NB4 (cell line): ENCODE results near the gene PLXNA2.

ENCODE experiments used
- DNase-seq: peaks from one replicate; pipeline ENCODE4 v3.0.0; 2010; ENCODE audit warnings: low read depth
- H3K4me3 ChIP-seq: one replicate; pipeline ENCODE4 v1.5.1; 2011; ENCODE audit warnings: mild to moderate bottlenecking, low read depth, low read length, moderate library complexity
- MAX ChIP-seq: IDR thresholded peaks from 2 replicates; pipeline ENCODE4 v1.6.1; 2011; ENCODE audit warnings: low read depth, low read length
- MYC ChIP-seq: IDR thresholded peaks from 2 replicates; pipeline ENCODE4 v1.6.1; 2011; ENCODE audit warnings: low read depth, low read length
- POLR2A ChIP-seq: IDR thresholded peaks from 2 replicates; pipeline ENCODE4 v1.6.1; 2011; ENCODE audit warnings: mild to moderate bottlenecking; ENCODE audit not compliant: insufficient read length; ENCODE audit errors: extremely low read depth
- TF ChIP-seq, protein P1 (sequence below): IDR thresholded peaks from one replicate; pipeline ENCODE4 v1.5.1; 2012; ENCODE audit warnings: low read depth, low read length

Gene PLXNA2

DNA sequence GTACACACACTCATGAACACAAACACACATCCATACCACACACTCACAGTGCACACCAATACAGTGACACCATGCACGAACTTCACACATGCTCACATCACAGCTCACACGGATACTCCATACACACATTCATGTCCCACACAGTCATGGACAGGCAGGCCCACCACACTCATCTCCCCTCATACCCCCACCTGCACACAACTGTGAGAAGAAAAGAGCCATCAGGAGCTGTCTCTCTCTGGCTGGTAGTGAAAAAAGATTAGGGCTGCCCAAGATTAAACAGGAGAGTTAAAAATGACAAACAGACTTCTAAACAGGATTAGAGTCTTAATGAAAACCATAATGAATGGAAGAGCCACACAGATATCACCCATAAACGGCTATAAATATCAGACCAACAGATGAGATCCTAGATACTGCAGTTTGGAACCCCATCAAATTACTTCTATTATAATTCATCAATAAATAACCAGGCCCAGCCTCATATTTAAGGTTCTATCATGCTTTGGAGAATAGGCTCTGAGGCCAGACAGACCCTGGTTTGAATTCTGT lies 122.3 kb downstream of the PLXNA2 start:
- H3K4me3 ChIP-seq: no peak overlapping the region
- DNase-seq: no peak
- no peak for TF ChIP-seq MAX
- TF ChIP-seq, protein P1, sequence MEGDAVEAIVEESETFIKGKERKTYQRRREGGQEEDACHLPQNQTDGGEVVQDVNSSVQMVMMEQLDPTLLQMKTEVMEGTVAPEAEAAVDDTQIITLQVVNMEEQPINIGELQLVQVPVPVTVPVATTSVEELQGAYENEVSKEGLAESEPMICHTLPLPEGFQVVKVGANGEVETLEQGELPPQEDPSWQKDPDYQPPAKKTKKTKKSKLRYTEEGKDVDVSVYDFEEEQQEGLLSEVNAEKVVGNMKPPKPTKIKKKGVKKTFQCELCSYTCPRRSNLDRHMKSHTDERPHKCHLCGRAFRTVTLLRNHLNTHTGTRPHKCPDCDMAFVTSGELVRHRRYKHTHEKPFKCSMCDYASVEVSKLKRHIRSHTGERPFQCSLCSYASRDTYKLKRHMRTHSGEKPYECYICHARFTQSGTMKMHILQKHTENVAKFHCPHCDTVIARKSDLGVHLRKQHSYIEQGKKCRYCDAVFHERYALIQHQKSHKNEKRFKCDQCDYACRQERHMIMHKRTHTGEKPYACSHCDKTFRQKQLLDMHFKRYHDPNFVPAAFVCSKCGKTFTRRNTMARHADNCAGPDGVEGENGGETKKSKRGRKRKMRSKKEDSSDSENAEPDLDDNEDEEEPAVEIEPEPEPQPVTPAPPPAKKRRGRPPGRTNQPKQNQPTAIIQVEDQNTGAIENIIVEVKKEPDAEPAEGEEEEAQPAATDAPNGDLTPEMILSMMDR: no peak

- no peak for TF ChIP-seq MYC
- TF ChIP-seq POLR2A: no peak
- TF ChIP-seq MAX: no peak
- H3K4me3 ChIP-seq: no peak overlapping the region
- no peak for DNase-seq
Measured at GRCh38 chr1:208120431-208120790, 123.8 kb downstream of the PLXNA2 start.

DNA sequence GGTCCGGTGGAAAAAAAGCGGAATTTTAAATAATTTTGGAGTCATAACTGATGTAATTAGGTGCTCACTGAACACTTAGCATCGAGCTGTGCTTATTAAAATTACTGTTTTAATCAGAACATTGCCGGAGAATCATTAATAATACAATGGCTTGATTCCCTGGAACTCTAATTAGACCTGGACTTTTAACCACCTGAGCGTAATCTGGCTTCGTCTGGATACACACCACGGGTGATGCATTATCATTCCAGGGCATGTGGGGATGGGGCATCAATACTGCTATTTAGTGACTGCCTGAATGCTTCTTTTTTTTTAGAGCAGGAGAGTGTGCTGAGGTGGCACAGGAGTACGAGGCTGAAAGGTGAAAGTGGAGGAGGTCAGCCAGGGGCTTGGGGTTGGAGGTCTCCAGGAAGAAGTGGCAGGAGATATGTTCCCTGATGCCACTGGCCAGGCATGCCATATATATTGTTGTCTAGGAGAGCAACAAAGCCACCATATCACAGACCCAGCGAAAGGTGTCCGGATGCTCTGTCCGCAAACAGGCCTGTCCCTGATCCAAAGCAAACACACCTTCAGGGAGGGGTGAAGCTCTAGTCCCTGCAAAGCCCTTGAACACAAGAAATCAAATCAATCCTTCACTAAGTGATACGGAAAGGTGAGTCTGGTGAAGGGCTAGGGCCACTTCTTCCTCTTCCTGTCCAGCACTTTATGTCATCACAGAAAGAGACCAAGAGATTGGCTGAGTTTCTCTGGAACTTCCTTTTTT lies 125.2 kb downstream of the PLXNA2 start:
- TF ChIP-seq MYC (no peak), POLR2A (no peak), MAX (no peak)
- TF ChIP-seq, protein P1: no peak
- no peak overlapping the region for H3K4me3 ChIP-seq
- DNase-seq: peak; percentile 15

- TF ChIP-seq POLR2A (no peak), MYC (no peak), MAX (no peak)
- TF ChIP-seq, protein P1: no peak
- no peak overlapping the region for H3K4me3 ChIP-seq
- no peak for DNase-seq
Measured at GRCh38 chr1:208118306-208118705, 125.9 kb downstream of the PLXNA2 start.

DNA sequence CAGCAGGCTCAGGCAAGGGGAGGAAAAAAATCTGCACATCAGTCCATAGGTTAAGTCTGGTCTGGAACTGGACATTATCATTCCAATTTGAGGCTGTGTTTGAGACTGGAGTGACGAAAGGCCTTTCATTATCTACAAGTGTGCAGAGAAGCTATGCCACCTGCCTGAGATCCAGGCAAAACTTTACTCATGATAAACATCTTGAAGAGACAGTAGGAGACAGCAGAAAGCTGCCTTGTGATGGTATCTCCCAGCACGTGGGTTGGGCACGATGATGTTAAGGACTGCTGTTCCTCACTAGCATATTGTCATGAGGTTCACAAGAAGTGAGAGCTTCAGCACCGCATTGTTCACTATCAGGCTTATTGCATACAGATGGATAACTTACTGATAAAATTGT lies 126.4 kb downstream of the PLXNA2 start:
- DNase-seq: no peak
- no peak overlapping the region for H3K4me3 ChIP-seq
- TF ChIP-seq, protein P1: no peak
- TF ChIP-seq MYC: no peak
- no peak for TF ChIP-seq POLR2A
- no peak for TF ChIP-seq MAX

DNA sequence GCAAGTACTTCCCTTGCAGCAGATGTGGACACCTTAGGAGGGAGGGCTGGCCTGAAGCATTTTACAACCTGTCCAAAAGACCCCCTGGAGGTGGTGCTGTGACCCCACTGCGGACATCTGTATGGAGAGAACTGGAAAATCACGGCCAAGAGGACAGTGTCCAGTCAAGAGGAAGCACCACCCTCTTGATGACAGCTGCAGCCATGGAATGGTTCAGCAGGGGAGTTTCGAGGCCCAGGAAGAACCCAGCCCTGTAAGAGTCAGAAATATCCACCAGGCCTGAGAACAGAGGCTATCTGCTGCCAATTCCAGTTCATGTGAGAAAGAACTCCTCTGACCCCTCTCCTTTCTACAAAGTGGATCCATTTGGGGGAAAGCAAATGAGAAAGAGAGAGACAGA lies 126.8 kb downstream of the PLXNA2 start:
- no peak overlapping the region for H3K4me3 ChIP-seq
- TF ChIP-seq, protein P1: no peak
- TF ChIP-seq POLR2A (no peak), MAX (no peak), MYC (no peak)
- DNase-seq: no peak
